ENCODE results near the gene KAT8. TPM values are rescaled to one million over a fixed set of nuclear protein-coding genes. Genes with fewer than 3 reads are reported as not detected.
A peak's percentile ranks its signal among the peaks of the same experiment; 100 is the strongest.

The KAT8 gene
- total and polyA plus RNA-seq, 9 of the 15 experiments (the other 6 are each of a cell fraction or from before 2014, with no cell fraction given): 10.0 to 98.5 (median 76.4) TPM

DNA sequence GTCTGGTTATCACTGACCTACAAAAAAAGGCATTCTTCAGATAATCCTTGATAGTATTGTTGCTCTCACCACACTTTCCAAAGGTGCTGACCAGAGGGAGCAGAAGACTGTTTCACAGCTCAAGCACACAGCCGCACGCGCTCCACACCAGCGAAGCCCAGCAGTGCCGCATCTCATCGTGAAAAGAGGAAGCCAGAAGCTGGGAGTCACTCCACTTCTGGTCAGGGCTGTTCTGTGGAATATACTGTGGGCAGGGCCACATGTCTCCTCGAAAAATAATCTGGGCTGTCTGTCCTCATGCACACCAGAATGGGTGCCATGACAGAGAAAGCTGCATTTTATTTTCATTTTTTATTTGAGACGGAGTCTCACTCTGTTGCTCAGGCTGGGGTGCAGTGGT, 39.7 kb downstream of the KAT8 start (continued):
- TF ChIP-seq PYGO2 (tag; IDR thresholded peaks at IDR 0.05) (no peak), HNRNPK (IDR thresholded peaks at IDR 0.05; ENCODE audit: low read depth, low read length, poor library complexity, severe bottlenecking) (no peak), HNRNPL (IDR thresholded peaks at IDR 0.05; ENCODE audit: low read depth, low read length) (no peak), EWSR1 (IDR thresholded peaks at IDR 0.05; ENCODE audit: borderline replicate concordance, low read depth, partially characterized antibody) (no peak), BRF1 (IDR thresholded peaks at IDR 0.05; ENCODE audit: borderline replicate concordance, extremely low read depth, insufficient read length) (no peak), NUFIP1 (IDR thresholded peaks at IDR 0.05; ENCODE audit: partially characterized antibody) (no peak)

DNA sequence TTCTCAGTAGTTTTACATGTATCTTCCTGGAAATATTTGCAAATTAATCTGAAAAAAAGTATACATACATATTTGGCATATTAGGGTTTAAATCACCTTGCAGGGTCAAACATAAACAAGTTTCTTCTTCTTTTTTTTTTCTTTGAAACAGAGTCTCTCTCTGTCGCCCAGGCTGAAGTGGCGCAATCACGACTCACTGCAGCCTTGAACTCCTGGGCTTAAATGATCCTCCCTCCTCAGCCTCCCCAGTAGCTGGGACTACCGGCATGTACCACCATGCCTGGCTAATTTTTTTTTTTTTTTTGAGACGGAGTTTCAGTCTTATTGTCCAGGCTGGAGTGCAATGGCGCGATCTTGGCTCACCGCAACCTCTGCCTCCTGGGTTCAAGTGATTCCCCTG, 49.9 kb downstream of the KAT8 start:
- Histone ChIP-seq H4K20me1 (replicated peaks; ENCODE audit: control insufficient read depth, insufficient read depth, low read length) (no peaks in the 10 kb centered on the region), H3K27me3 (ENCODE audit: control insufficient read depth in 2 of 2, insufficient read depth in 2 of 2, low read length in 2 of 2) (no peaks in the 10 kb centered on the region), H3K9me1 (ENCODE audit: control insufficient read depth, insufficient read depth, low read length) (no peaks in the 10 kb centered on the region), H3K9me3 (replicated peaks; ENCODE audit: control insufficient read depth, insufficient read depth, low read depth, low read length) (no peaks in the 10 kb centered on the region), H3K4me2 (ENCODE audit: insufficient read depth, low read length) (no peak overlapping the region), H3K9ac (ENCODE audit: insufficient read depth in 1 of 2, low read depth in 2 of 2, low read length in 2 of 2) (no peak overlapping the region), H3K79me2 (ENCODE audit: control insufficient read depth, insufficient read depth, low read length) (no peaks in the 10 kb centered on the region), H3K36me3 (ENCODE audit: control insufficient read depth, insufficient read depth, low read length) (no peaks in the 10 kb centered on the region), H2AFZ (ENCODE audit: low read depth, low read length) (no peak overlapping the region), H3K27ac (ENCODE audit: extremely low read depth, low read depth, low read length) (no peak overlapping the region), H3K4me1 (replicated peaks in 1 of 2; ENCODE audit: control insufficient read depth in 2 of 2, insufficient read depth in 2 of 2, low read length in 2 of 2) (peaks cover 0 to 3% of the 10 kb centered on the region in 2 experiments; a peak in 3 of 5 replicates), H3K4me3 (no peak overlapping the region)
- no TSS peak for BruUV-seq (replicated peaks)
- TF ChIP-seq ZNF253 (CRISPR knock-in tag; conservative IDR thresholded peaks at IDR 0.05): no peak
- peak; percentile 55 for TF ChIP-seq CEBPB (tag; IDR thresholded peaks at IDR 0.05)
- ATAC-seq (no peak), FAIRE-seq (no peak), DNase-seq (ENCODE audit: extremely low read depth in 1 of 4, low spot score in 3 of 4) (no peak)
- in situ Hi-C loops (cut with MboI) (no loop called here), intact Hi-C loops (cut with micrococcal nuclease) (no loop called here)
- 58% methylated on average over 5 of the region's 8 CpGs for WGBS (ENCODE audit: insufficient coverage, low coverage, missing lambda C conversion rate)
- POLR2A ChIA-PET: interaction anchor here (2.9 kb wide), 1 partner anchor 12 kb away, joined by 22 read pairs; the partner anchor contains the start of gene FUS
- CTCF ChIA-PET (ENCODE audit: low intra/inter-chr PET ratio): no interaction called here
